GM21515 (cell line): ENCODE measurements around the gene SCN5A.

Experiments used
- ATAC-seq: cut with Tn5 transposase; IDR thresholded peaks from one replicate; pipeline ENCODE4 v1.9.1; 2021; ENCODE audit not compliant: unreplicated experiment

Gene SCN5A

GRCh38 chr3:38563070-38563885 is 86.2 kb downstream of the SCN5A start:
- no peak for ATAC-seq

GRCh38 chr3:38562467-38562925 is 87.0 kb downstream of the SCN5A start:
- no peak for ATAC-seq

- no peak for ATAC-seq
Observed at GRCh38 chr3:38561746-38562466, 87.6 kb downstream of the SCN5A start.

GRCh38 chr3:38560996-38561717 is 88.3 kb downstream of the SCN5A start:
- ATAC-seq, result no peak

- ATAC-seq, result no peak
Observed at GRCh38 chr3:38560284-38560683, 89.2 kb downstream of the SCN5A start.

- no peak for ATAC-seq
Observed at GRCh38 chr3:38558864-38559263, 90.6 kb downstream of the SCN5A start.

- ATAC-seq, result no peak
Observed at GRCh38 chr3:38556640-38557358, 92.7 kb downstream of the SCN5A start.

- ATAC-seq, result no peak
Observed at GRCh38 chr3:38555926-38556325, 93.6 kb downstream of the SCN5A start.

- ATAC-seq, result no peak
Observed at GRCh38 chr3:38555149-38555840, 94.2 kb downstream of the SCN5A start.

GRCh38 chr3:38554127-38554827 is 95.2 kb downstream of the SCN5A start:
- ATAC-seq, result no peak

- no peak for ATAC-seq
Observed at GRCh38 chr3:38553071-38553470, 96.4 kb downstream of the SCN5A start.

- no peak for ATAC-seq
Observed at GRCh38 chr3:38552364-38552763, 97.1 kb downstream of the SCN5A start.

GRCh38 chr3:38551026-38551832 is 98.3 kb downstream of the SCN5A start:
- no peak for ATAC-seq

- no peak for ATAC-seq
Observed at GRCh38 chr3:38549957-38550840, 99.3 kb downstream of the SCN5A start.

- ATAC-seq, result no peak
Observed at GRCh38 chr3:38549486-38549885, 100.0 kb downstream of the SCN5A start.

- no peak for ATAC-seq
Observed at GRCh38 chr3:38549082-38549481, 100.4 kb downstream of the SCN5A start.

GRCh38 chr3:38548154-38548931 is 101.1 kb downstream of the SCN5A start:
- no peak for ATAC-seq
